ENCODE results near the gene GPR85. TPM values are rescaled to one million over a fixed set of nuclear protein-coding genes. Genes with fewer than 3 reads are reported as not detected.

GPR85 gene
- total RNA-seq, 1 experiment from 2014 or later, result not detected

GRCh38 chr7:113044394-113044793 lies 42.2 kb downstream of the GPR85 start:
- Histone ChIP-seq H2AK5ac (ENCODE audit: insufficient read length, low read length) (no peak overlapping the region), H2AFZ (ENCODE audit: low read length) (no peak overlapping the region), H2BK120ac (ENCODE audit: low read depth, low read length, poor library complexity, severe bottlenecking) (no peak overlapping the region), H2BK5ac (ENCODE audit: insufficient read length, low read length) (no peak overlapping the region), H2BK20ac (ENCODE audit: low read depth, low read length, poor library complexity, severe bottlenecking) (no peak overlapping the region), H3K79me2 (ENCODE audit: insufficient read depth, low read length) (no peaks in the 10 kb centered on the region), H3K4me1 (ENCODE audit: insufficient read depth, low read length) (no peaks in the 10 kb centered on the region), H4K91ac (ENCODE audit: insufficient read length, low read depth, low read length) (no peak overlapping the region), H3K9me3 (ENCODE audit: control insufficient read depth, low read depth, low read length) (no peaks in the 10 kb centered on the region), H2BK15ac (ENCODE audit: low read depth, low read length) (no peak overlapping the region), H3K23ac (ENCODE audit: insufficient read length, low read depth, low read length) (no peak overlapping the region), H3K14ac (ENCODE audit: insufficient read depth, low read length) (no peak overlapping the region), H3K4me2 (ENCODE audit: insufficient read depth, insufficient read length, low read length) (no peak overlapping the region), H3K27ac (ENCODE audit: insufficient read length, low read depth, low read length) (no peak overlapping the region), H4K5ac (ENCODE audit: insufficient read length, low read depth, low read length) (no peak overlapping the region), H3K9ac (ENCODE audit: extremely low read depth, insufficient read length, low read length) (no peak overlapping the region), H3K27me3 (ENCODE audit: insufficient read depth, low read length) (no peaks in the 10 kb centered on the region), H3K23me2 (ENCODE audit: insufficient read length, low read depth, low read length, poor library complexity, severe bottlenecking) (no peaks in the 10 kb centered on the region), H3K56ac (ENCODE audit: insufficient read length, low read depth, low read length) (no peak overlapping the region), H3K18ac (ENCODE audit: insufficient read length, low read depth, low read length) (no peak overlapping the region), H4K20me1 (ENCODE audit: control insufficient read depth, insufficient read depth, insufficient read length) (no peaks in the 10 kb centered on the region), H3T11ph (ENCODE audit: low read length) (no peak overlapping the region), H3K4ac (ENCODE audit: low read depth, low read length) (no peak overlapping the region), H4K8ac (replicated peaks; ENCODE audit: insufficient read length, low read depth, low read length) (no peak overlapping the region), H2BK12ac (ENCODE audit: insufficient read length, low read depth, low read length) (no peak overlapping the region), H3K79me1 (ENCODE audit: insufficient read depth, low read depth, low read length, poor library complexity, severe bottlenecking) (no peaks in the 10 kb centered on the region)
- no peak for TF ChIP-seq CTCF (conservative IDR thresholded peaks at IDR 0.05)
- no peak overlapping the region for H3K4me3 Mint-ChIP-seq
- no peak overlapping the region for H3K27ac Mint-ChIP-seq
- H3K9me3 Mint-ChIP-seq, result 0 out of 5 replicates have a peak, but pooled peaks cover 0 to under 1% of the 10 kb centered on the region in 2 experiments
- H3K4me1 Mint-ChIP-seq, result peaks cover 17% of the 10 kb centered on the region in 2 experiments
- no peak for DNase-seq
- H3K36me3 Mint-ChIP-seq (ENCODE audit: insufficient read depth in 1 of 3, low read depth in 3 of 3), result no peaks in the 10 kb centered on the region
- no peaks in the 10 kb centered on the region; the same call in 1 of the 2 replicates for H3K27me3 Mint-ChIP-seq (ENCODE audit: low read depth)
